Heart left ventricle (tissue), 13 donors: Measurements from ENCODE around the gene NCMAP.

Experiments
- CTCF ChIP-seq, 12 donors: fragments of 200-600 bp; sonication (generic) in 4 of 12; IDR thresholded peaks; one replicate each; pipeline versions ENCODE4 v1.5.0 to v1.8.0; 2018 to 2022; ENCODE audit warnings: antibody characterized with exemption in 12 of 12, mild to moderate bottlenecking in 5 of 12
- POLR2A ChIP-seq, 2 donors: fragments of 450-650 bp; IDR thresholded peaks; one replicate each; pipeline ENCODE4 v1.6.1; 2017; ENCODE audit warnings: antibody characterized with exemption in 2 of 2, mild to moderate bottlenecking in 2 of 2, moderate library complexity in 2 of 2
- donor health status: ischemic (EF 13 %, LVEDD 7.1; RV severe dilation, severe dysfunction).
- donor health status: DM: no; HTN: yes; CAD: no.
- donor health status: DM: no; HTN: no; CAD: no.
- donor health status: ischemic (EF 25% LVEDD 6.9; RV normal size, moderate dysfunction).
- donor health status: ischemic (EF 25% LVEDD 5.7; RV mildly dilated, moderate dysfunction).
- donor health status: ischemic (EF 35%, LVEDD 5.7; RV mildly dilated, moderate dysfunction).
- donor health status: nonischemic (EF 11% LVEDD 7.7; RV severe dilation, severe dysfunction).
- donor health status: DM: yes; HTN: yes; CAD: no.
- donor health status: PGD.
- donor health status: ischemic (EF 29% LVEDD 5.4; RV normal size, mild dysfunction).
- donor health status: nonischemic (EF 23%, LVEDD 6.1; RV moderate dilation, normal function).

- no peak for TF ChIP-seq CTCF (IDR thresholded peaks at IDR 0.05)
- TF ChIP-seq POLR2A (IDR thresholded peaks at IDR 0.05): no peak
Observed at GRCh38 chr1:24620678-24621077, 64.8 kb downstream of the NCMAP start.
